HepG2 (cell line): Measurements from ENCODE around the gene ZFP1. TPM values are rescaled to one million over a fixed set of nuclear protein-coding genes. Genes with fewer than 3 reads are reported as not detected.

Experiments
- BCL6 ChIP-seq: IDR thresholded peaks from 2 replicates; pipeline ENCODE4 v1.6.1; 2016; ENCODE audit warnings: missing genetic modification reagents, missing compliant biosample characterization
- BCLAF1 ChIP-seq: fragments of 450-650 bp; IDR thresholded peaks from 2 replicates; pipeline ENCODE4 v1.6.1; 2017; ENCODE audit warnings: mild to moderate bottlenecking
- HNRNPUL1 ChIP-seq: fragments of 200-400 bp; formaldehyde crosslinking; IDR thresholded peaks from 2 replicates; pipeline ENCODE4 v1.6.1; 2017; ENCODE audit warnings: low read depth, mild to moderate bottlenecking, low read length, moderate library complexity
- MATR3 ChIP-seq: sonication (generic); formaldehyde crosslinking; IDR thresholded peaks from 2 replicates; pipeline ENCODE4 v1.4.0; 2020; ENCODE audit warnings: missing genetic modification reagents
- MTERF4 ChIP-seq: sonication (generic); formaldehyde crosslinking; IDR thresholded peaks from 2 replicates; pipeline ENCODE4 v1.8.0; 2023; ENCODE audit warnings: mild to moderate bottlenecking, missing genetic modification reagents
- RAD21 ChIP-seq: fragments of 450-650 bp; formaldehyde crosslinking; IDR thresholded peaks from 2 replicates; pipeline ENCODE4 v1.5.0; 2020; ENCODE audit warnings: mild to moderate bottlenecking
- REST ChIP-seq, 2 experiments: IDR thresholded peaks; 2 replicates each; pipeline ENCODE4 v1.6.1; 2011 to 2012; ENCODE audit warnings: low read length in 2 of 2, borderline replicate concordance in 1 of 2, low read depth in 1 of 2, mild to moderate bottlenecking in 1 of 2, moderate library complexity in 1 of 2
- SIN3A ChIP-seq: IDR thresholded peaks from 2 replicates; pipeline ENCODE4 v1.6.1; 2011; ENCODE audit warnings: low read depth, mild to moderate bottlenecking, control low read depth, low read length, borderline replicate concordance
- STAT6 ChIP-seq: sonication (generic); formaldehyde crosslinking; IDR thresholded peaks from 2 replicates; pipeline ENCODE4 v1.4.0; 2020; ENCODE audit warnings: missing genetic modification reagents, mild to moderate bottlenecking, borderline replicate concordance
- SYNCRIP ChIP-seq: fragments of 200-400 bp; formaldehyde crosslinking; IDR thresholded peaks from 2 replicates; pipeline ENCODE4 v1.6.1; 2018; ENCODE audit warnings: mild to moderate bottlenecking, low read depth, low read length; ENCODE audit not compliant: insufficient read depth
- TCF7L2 ChIP-seq: IDR thresholded peaks from 2 replicates; pipeline ENCODE4 v1.6.1; 2011; ENCODE audit warnings: mild to moderate bottlenecking, low read depth, low read length, moderate library complexity
- ZC3H13 ChIP-seq: sonication (generic); formaldehyde crosslinking; IDR thresholded peaks from 2 replicates; pipeline ENCODE4 v1.8.1; 2023; ENCODE audit warnings: mild to moderate bottlenecking, missing genetic modification reagents, moderate library complexity
- ZFYVE20 ChIP-seq: sonication (generic); formaldehyde crosslinking; IDR thresholded peaks from 2 replicates; pipeline ENCODE4 v1.8.0; 2023; ENCODE audit warnings: low read depth, mild to moderate bottlenecking, moderate library complexity, missing genetic modification reagents, borderline replicate concordance
- ZMAT3 ChIP-seq: sonication (generic); formaldehyde crosslinking; conservative IDR thresholded peaks from 2 replicates; pipeline ENCODE4 v1.7.0; 2021; ENCODE audit warnings: missing genetic modification reagents
- ZNF136 ChIP-seq: sonication (generic); formaldehyde crosslinking; IDR thresholded peaks from 2 replicates; pipeline ENCODE4 v1.8.1; 2022; ENCODE audit warnings: low read depth, mild to moderate bottlenecking, moderate library complexity, missing genetic modification reagents
- ZNF234 ChIP-seq: sonication (generic); formaldehyde crosslinking; conservative IDR thresholded peaks from 2 replicates; pipeline ENCODE4 v1.5.1; 2020; ENCODE audit warnings: mild to moderate bottlenecking, missing genetic modification reagents
- ZNF607 ChIP-seq: sonication (generic); formaldehyde crosslinking; IDR thresholded peaks from 2 replicates; pipeline ENCODE4 v1.5.1; 2020; ENCODE audit warnings: missing genetic modification reagents, mild to moderate bottlenecking, borderline replicate concordance
- ZNF619 ChIP-seq: sonication (generic); formaldehyde crosslinking; IDR thresholded peaks from 2 replicates; pipeline ENCODE4 v1.4.0; 2020; ENCODE audit warnings: mild to moderate bottlenecking, missing genetic modification reagents
- polyA plus RNA-seq, 8 experiments: library from polyadenylated mRNA; depleted of rRNA in 3 of 8; stranded (reverse) in 7 of 8; unstranded in 1 of 8; fragments of >200 nt; fragmentation: Illumina TruSeq in 4 of 8; extraction: Trizol in 4 of 8; gene quantifications; 2 replicates each; pipeline versions ENCODE4 v1.2.1 to v1.2.3, GENCODE V29; 2011 to 2016; ENCODE audit warnings: low read depth in 4 of 8, missing spikeins in 1 of 8, mixed read lengths in 1 of 8; ENCODE audit not compliant: insufficient read depth in 1 of 8
- total RNA-seq, 5 experiments: library from RNA; depleted of rRNA; stranded (reverse); fragments of >200 nt; fragmentation: Illumina TruSeq; extraction: Trizol; gene quantifications; 2 replicates each; pipeline ENCODE4 v1.2.3, GENCODE V29; 2016; ENCODE audit warnings: low read depth in 1 of 5

ZFP1 gene
- total and polyA plus RNA-seq, 2 of the 13 experiments (the other 11 are each of a cell fraction or from before 2014, with no cell fraction given), result 8.3 to 14.0 TPM

GRCh38 chr16:75148311-75149195 is at the start of gene ZFP1 (continued):
- no peak for TF ChIP-seq HNRNPUL1
- TF ChIP-seq ZNF136 (CRISPR knock-in tag), result peak; percentile 93; the same call in 1 of the 2 replicates
- TF ChIP-seq RAD21, result peak; percentile 55
- TF ChIP-seq MTERF4 (CRISPR knock-in tag), result peak; percentile 97
- no peak for TF ChIP-seq SYNCRIP
- peak; percentile 99 for TF ChIP-seq ZNF619 (CRISPR knock-in tag)
- peak; percentile 59 for TF ChIP-seq BCL6
- TF ChIP-seq ZMAT3 (CRISPR knock-in tag), result peak; percentile 77; the same call in 1 of the 2 replicates
- peak; percentile 87 for TF ChIP-seq ZC3H13 (CRISPR knock-in tag)
- no peak for TF ChIP-seq REST (IDR thresholded peaks at IDR 0.05; ENCODE audit: borderline replicate concordance in 1 of 2, low read depth in 1 of 2, low read length in 2 of 2)
- TF ChIP-seq BCLAF1, result no peak
- TF ChIP-seq TCF7L2, result no peak
- TF ChIP-seq STAT6 (CRISPR knock-in tag), result no peak
- peak; percentile 60 for TF ChIP-seq SIN3A
- TF ChIP-seq MATR3 (CRISPR knock-in tag), result no peak; the same call in 1 of the 2 replicates
- peak; percentile 61 for TF ChIP-seq ZFYVE20
- TF ChIP-seq ZNF234 (CRISPR knock-in tag), result no peak
- peak; percentile 82; the same call in 1 of the 2 replicates for TF ChIP-seq ZNF607 (CRISPR knock-in tag)
